Stimulated activated CD4-positive, alpha-beta T cell treated with anti-CD3 and anti-CD28 coated beads, Interleukin-4, amount 100 ng/mL, for 48 hours (primary cell): ENCODE data around the gene ITIH2.
"Not testable (repeated sequence)": the region's sequence is repeated elsewhere in the genome, so short reads cannot be mapped to it uniquely, and the experiment has no call there.

ENCODE experiments used
- DNase-seq, 2 donors: peaks; one replicate each; pipeline ENCODE4 v3.0.0-alpha.2; 2020; ENCODE audit warnings: low read depth in 2 of 2

ITIH2 gene

GRCh38 chr10:7693194-7693593 lies 9.9 kb upstream of the ITIH2 start:
- not testable (repeated sequence) for DNase-seq

- no peak for DNase-seq
Measured at GRCh38 chr10:7696545-7696944, 6.6 kb upstream of the ITIH2 start.

GRCh38 chr10:7697426-7697825 lies 5.7 kb upstream of the ITIH2 start:
- no peak for DNase-seq

GRCh38 chr10:7700577-7701125 lies 2.5 kb upstream of the ITIH2 start:
- DNase-seq = no peak

- no peak for DNase-seq
Measured at GRCh38 chr10:7701158-7701742, 1.9 kb upstream of the ITIH2 start.

- DNase-seq = no peak
Measured at GRCh38 chr10:7702288-7702812, 766 bp upstream of the ITIH2 start.

- DNase-seq = no peak
Measured at GRCh38 chr10:7704071-7705016, 1.2 kb downstream of the ITIH2 start.

GRCh38 chr10:7705341-7705740 lies 2.2 kb downstream of the ITIH2 start:
- no peak for DNase-seq

- DNase-seq = no peak
Measured at GRCh38 chr10:7706534-7707073, 3.5 kb downstream of the ITIH2 start.

- no peak for DNase-seq
Measured at GRCh38 chr10:7707102-7707501, 4.0 kb downstream of the ITIH2 start.

- no peak for DNase-seq
Measured at GRCh38 chr10:7707858-7708622, 4.9 kb downstream of the ITIH2 start.

GRCh38 chr10:7708832-7709231 lies 5.7 kb downstream of the ITIH2 start:
- DNase-seq = no peak

- DNase-seq = no peak
Measured at GRCh38 chr10:7710446-7710845, 7.3 kb downstream of the ITIH2 start.

GRCh38 chr10:7711075-7711474 lies 8.0 kb downstream of the ITIH2 start:
- DNase-seq = not testable (repeated sequence)

- DNase-seq = no peak
Measured at GRCh38 chr10:7715515-7715914, 12.4 kb downstream of the ITIH2 start.

GRCh38 chr10:7717767-7718166 lies 14.7 kb downstream of the ITIH2 start:
- no peak for DNase-seq

- DNase-seq = no peak
Measured at GRCh38 chr10:7718685-7719084, 15.6 kb downstream of the ITIH2 start.

- DNase-seq = no peak
Measured at GRCh38 chr10:7720478-7720877, 17.4 kb downstream of the ITIH2 start.

GRCh38 chr10:7722927-7723529 lies 19.9 kb downstream of the ITIH2 start:
- DNase-seq = no peak

GRCh38 chr10:7734821-7735220 lies 31.7 kb downstream of the ITIH2 start:
- DNase-seq = no peak
